GM12801 (cell line): Measurements from ENCODE around the gene HYAL2.

Experiments
- TF ChIP-seq, protein P1 (sequence below): IDR thresholded peaks from one replicate; pipeline ENCODE4 v1.5.1; 2011; ENCODE audit warnings: control low read depth; ENCODE audit not compliant: insufficient read length; ENCODE audit errors: extremely low read depth

HYAL2 gene

DNA sequence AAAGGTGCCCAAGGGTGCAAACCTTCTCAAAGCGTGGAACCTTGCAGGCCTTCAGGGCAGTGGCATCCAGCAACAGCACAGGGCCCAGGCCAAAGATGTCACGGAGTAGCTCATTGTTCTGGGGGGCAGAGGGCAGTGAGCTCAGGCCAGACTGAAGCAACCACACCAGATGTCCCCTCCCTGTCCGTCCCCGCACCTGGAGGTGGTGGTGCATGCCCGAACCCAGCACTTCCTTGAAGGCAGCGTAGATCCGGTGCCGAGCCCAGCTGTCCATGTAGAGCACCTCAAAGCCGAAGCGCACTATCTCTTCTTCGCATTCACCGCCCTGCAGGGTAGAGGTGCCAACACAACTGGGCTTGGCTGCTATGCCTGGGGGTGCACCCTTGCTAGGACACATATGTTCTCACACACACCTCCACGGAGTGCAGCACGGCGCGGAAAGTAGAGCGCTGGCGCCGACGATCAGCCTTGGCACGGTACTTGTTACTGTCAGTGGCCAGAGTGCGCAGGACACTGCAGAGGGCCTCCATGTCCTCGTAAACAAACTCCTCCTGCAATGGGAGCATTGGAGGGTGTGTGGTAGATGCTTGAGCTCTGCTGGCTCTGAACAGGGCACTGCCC lies 34.0 kb downstream of the HYAL2 start:
- TF ChIP-seq, protein P1, sequence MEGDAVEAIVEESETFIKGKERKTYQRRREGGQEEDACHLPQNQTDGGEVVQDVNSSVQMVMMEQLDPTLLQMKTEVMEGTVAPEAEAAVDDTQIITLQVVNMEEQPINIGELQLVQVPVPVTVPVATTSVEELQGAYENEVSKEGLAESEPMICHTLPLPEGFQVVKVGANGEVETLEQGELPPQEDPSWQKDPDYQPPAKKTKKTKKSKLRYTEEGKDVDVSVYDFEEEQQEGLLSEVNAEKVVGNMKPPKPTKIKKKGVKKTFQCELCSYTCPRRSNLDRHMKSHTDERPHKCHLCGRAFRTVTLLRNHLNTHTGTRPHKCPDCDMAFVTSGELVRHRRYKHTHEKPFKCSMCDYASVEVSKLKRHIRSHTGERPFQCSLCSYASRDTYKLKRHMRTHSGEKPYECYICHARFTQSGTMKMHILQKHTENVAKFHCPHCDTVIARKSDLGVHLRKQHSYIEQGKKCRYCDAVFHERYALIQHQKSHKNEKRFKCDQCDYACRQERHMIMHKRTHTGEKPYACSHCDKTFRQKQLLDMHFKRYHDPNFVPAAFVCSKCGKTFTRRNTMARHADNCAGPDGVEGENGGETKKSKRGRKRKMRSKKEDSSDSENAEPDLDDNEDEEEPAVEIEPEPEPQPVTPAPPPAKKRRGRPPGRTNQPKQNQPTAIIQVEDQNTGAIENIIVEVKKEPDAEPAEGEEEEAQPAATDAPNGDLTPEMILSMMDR, result no peak

DNA sequence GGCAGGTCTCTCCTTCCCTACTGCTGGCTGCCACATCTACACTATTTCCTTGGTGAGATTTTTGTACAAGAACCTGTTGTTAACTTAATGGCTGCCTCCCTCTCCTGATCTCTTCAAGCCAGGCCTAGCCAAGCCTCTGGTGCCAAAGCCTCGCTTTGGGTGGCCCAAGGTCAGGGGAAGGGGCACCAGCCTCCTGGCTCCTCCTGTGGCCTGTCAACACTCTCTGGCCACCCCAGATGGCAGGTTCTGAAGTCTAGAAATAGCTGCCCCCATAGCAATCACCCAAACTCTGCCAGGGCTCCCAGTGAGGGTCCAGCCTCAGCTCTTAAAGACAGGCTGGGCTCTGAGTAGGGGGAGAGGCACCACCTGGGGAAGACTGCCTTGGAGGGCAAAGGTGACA lies 35.3 kb downstream of the HYAL2 start:
- TF ChIP-seq, protein P1, result no peak

DNA sequence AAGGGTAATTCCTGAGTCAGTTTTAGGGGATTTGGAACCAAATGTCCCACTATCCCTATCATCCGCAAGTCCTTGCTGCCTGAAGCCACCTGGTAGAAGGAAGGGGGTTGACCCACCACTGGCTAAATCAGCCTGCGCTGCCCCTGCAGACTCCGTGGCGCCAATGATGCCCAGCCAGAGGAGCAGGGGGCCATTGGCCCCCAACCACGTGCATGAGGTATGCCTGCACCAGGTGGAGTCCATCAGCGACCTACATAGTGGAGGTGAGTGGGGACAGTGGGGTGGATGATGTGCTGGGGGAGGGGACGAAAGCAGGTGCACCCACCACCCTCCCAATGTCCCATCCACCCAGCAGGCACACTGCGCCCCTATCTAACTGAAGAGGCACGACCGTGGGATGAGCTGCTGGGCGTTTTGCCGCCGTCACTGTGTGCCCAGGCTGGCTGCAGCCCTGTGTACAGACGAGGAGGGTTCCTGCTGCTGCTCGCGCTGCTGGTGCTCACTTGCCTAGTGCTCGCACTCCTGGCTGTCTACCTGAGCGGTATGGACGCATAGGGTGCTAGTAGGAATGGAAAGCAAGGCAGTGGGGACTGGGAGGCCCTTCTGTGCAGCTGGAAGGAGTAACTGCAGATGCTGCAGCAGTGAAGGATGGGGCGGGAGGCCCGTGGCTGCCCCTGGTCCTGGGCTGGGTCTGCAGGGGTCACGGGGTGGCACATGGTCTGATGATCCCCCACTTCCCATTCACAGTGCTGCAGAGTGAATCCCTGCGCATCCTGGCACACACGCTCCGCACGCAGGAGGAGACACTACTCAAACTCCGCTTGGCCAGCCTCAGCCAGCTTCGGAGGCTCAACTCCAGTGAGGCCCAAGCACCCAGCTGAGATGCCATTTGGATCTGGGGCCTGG lies 36.0 kb downstream of the HYAL2 start:
- TF ChIP-seq, protein P1, result no peak

DNA sequence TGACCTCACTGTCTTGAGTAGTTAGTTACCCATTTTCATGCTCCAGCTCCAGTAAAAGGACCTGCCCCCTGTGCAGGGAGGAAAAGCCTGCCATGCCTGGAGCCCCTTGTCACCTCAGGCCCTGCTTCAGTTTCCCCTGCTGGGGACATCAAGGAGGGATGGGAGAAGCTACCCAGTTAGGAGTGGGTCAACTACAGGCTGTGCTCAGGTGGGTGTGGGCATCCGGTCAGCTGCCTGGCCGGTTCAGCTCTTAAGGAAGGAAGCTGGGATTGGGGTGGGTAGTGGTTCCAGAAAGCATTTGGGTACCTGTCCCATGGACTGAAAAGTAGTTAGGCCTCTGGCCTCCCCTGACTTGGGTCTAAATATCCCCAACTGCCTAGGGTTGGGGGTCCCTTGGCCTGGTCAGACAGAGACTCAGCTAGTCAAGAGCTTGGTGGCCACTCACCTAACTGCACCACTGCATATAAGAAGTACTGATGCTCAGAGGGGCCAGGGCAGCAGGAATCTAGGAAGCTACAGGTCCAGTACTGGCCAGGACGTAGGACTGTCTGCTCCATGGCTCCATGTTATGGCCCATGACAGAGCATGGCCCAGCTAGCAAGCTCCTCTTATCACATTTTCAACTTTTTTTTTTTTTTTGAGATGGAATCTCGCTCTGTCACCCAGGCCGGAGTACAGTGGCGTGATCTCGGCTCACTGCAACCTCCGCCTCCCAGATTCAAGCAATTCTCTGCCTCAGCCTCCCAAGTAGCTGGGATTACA lies 43.1 kb downstream of the HYAL2 start:
- TF ChIP-seq, protein P1, result no peak

DNA sequence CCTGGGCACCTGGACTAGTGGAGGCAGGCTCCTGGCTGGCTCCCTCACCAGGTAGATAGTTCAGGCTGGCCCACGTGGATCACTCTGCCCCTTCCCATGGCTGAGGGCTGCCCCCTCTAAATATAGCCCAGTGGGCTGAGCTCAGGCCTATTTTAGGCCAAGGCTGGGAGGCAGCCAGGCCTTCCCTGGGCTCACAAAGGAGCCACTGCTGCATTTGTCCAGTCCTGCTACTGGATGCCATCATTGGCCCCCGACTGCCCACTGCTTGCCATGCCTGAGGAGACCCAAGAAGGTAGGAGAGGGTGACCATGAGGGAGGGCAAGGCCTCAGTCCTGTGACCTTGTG lies 43.7 kb downstream of the HYAL2 start, which contains the start of gene LSMEM2:
Gene LSMEM2 (plus strand): TSS at position 208 of the 345 bp plus-strand sequence. CDS start 27 bp downstream, at position 235.
- TF ChIP-seq, protein P1, result no peak

DNA sequence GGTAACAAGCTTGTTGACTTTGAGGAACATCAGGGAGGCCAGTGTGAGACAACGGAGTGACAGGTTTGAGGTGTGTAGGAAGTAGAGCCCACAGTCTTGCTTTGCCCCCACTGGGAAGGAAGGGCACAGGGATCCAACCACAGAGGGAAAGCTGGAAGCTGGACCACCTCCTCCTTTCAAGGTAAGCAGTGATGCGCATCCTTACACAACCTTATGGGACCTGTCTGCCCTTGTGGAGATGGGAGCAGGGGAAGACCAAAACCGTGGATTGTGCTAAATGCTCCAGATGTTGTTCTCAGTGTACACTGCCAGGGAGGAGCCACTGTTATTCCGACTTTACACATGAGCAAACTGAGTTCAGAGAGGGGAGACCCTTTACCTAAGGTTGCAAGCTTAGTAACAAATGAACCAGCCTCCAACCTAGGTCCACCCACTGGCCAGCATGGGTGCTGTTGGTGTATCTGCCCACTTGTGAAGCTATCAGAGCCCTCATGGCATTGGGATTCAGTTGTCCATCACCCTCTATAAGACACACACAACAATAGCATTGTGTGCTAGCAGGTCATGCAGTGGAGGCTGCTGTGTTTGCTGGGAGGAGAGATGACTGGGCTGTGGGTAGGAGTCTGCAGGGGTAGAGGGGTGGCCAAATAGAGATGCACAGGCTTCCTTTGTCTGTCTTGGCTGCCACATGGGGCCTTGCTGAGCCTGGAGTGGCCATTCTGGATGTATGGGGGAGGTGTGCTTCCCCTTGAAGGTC lies 44.2 kb downstream of the HYAL2 start:
- TF ChIP-seq, protein P1, result no peak
